Measurements from ENCODE around the gene PROM1. TPM values are rescaled to one million over a fixed set of nuclear protein-coding genes. Genes with fewer than 3 reads are reported as not detected.

Gene PROM1
- total RNA-seq, 1 donor from 2014 or later: not detected

DNA sequence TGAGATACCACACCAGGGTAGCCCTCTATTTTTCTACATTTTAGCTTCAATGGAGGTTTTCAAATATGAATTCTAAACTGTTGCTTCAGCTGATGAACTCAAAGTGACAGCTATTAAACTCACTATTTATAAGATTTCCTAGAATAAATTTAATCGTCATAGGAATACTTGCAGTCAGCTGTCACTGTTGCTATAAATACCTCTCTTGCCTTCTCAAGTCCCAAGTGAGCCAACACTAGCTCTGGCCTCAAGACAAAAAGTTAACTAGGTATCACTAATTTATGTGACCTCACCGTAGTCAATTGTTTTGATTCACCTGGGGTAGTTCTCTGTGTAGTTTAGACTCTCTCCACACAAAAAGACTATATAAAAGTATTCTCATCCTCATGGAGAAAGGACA, 34.3 kb upstream of the PROM1 start:
- Mint-ChIP-seq H3K27ac (no peak overlapping the region), H3K4me1 (peaks cover 10% of the 10 kb centered on the region), H3K9me3 (peaks cover 4% of the 10 kb centered on the region), H3K4me3 (no peak overlapping the region), H3K27me3 (no peaks in the 10 kb centered on the region), H3K36me3 (ENCODE audit: low read depth) (no peaks in the 10 kb centered on the region)
- no peak for DNase-seq
- intact Hi-C loops (cut with micrococcal nuclease): no loop called here

DNA sequence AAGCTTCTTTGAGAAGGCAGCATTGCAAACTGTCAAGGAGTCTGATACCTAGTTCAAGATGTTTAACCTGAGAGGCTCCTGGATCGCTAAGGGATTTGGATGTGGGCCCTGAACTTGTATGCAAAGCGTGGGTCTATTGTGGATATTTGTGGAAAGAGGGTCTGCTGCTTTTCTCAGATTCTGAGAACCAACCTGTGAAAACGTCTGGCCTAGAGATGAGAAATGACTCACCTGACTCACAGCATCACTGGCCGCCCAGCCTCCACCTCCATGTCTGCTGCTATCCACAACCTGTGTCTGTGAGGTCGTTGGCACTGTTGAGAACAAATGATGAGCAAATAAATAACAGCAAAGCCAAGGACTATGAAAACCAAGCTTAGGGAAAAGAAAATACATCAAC, 33.3 kb upstream of the PROM1 start:
- H3K27me3 Mint-ChIP-seq: no peaks in the 10 kb centered on the region
- peaks cover 2% of the 10 kb centered on the region for H3K4me1 Mint-ChIP-seq
- H3K36me3 Mint-ChIP-seq (ENCODE audit: low read depth): no peaks in the 10 kb centered on the region
- H3K9me3 Mint-ChIP-seq: peaks cover 4% of the 10 kb centered on the region
- no peak for DNase-seq
- intact Hi-C loops (cut with micrococcal nuclease): no loop called here
- no peak overlapping the region for H3K4me3 Mint-ChIP-seq
- no peak overlapping the region for H3K27ac Mint-ChIP-seq

- Mint-ChIP-seq H3K36me3 (ENCODE audit: low read depth) (no peaks in the 10 kb centered on the region), H3K27ac (no peak overlapping the region), H3K9me3 (peaks cover 4% of the 10 kb centered on the region), H3K27me3 (peaks cover 3% of the 10 kb centered on the region), H3K4me3 (no peak overlapping the region), H3K4me1 (no peaks in the 10 kb centered on the region)
- intact Hi-C loops (cut with micrococcal nuclease): no loop called here
- no peak for DNase-seq
Measured at GRCh38 chr4:16116493-16116990, 32.7 kb upstream of the PROM1 start.

DNA sequence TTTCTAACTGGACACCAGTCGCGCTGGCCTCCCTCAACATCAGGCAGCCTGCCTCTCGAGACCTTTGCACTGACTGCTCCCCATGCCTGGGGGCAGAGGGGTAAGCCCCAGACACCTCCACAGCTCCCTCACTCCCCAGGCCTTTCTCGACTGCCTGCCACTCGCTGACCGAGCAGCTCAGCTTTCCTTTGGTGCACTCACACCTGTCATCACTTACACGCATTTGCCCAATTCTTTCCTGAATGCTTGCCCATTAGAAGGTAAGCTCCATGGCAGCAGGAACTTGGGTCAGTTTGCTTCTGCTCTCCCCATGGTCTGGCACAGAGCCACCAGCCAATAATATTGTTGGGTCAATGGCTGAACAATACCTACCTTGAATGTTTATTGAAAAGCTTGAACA, 32.2 kb upstream of the PROM1 start:
- Mint-ChIP-seq H3K9me3 (peaks cover 4% of the 10 kb centered on the region), H3K4me3 (no peak overlapping the region), H3K27me3 (peaks cover 3% of the 10 kb centered on the region), H3K4me1 (no peaks in the 10 kb centered on the region), H3K36me3 (ENCODE audit: low read depth) (no peaks in the 10 kb centered on the region), H3K27ac (no peak overlapping the region)
- intact Hi-C loops (cut with micrococcal nuclease): no loop called here
- no peak for DNase-seq

- no peaks in the 10 kb centered on the region for H3K4me1 Mint-ChIP-seq
- no peak for DNase-seq
Measured at GRCh38 chr4:16114546-16114945, 30.7 kb upstream of the PROM1 start.

GRCh38 chr4:16113741-16114140, 29.9 kb upstream of the PROM1 start:
- H3K4me3 Mint-ChIP-seq: no peak overlapping the region
- intact Hi-C loops (cut with micrococcal nuclease): no loop called here
- H3K27me3 Mint-ChIP-seq: peaks cover 3% of the 10 kb centered on the region
- no peaks in the 10 kb centered on the region for H3K36me3 Mint-ChIP-seq (ENCODE audit: low read depth)
- no peaks in the 10 kb centered on the region for H3K4me1 Mint-ChIP-seq
- no peak overlapping the region for H3K27ac Mint-ChIP-seq
- H3K9me3 Mint-ChIP-seq: no peaks in the 10 kb centered on the region
- no peak for DNase-seq

More at GRCh38 chr4:16114546-16114945, 30.7 kb upstream of the PROM1 start:
- Mint-ChIP-seq H3K9me3 (no peaks in the 10 kb centered on the region), H3K27ac (no peak overlapping the region), H3K27me3 (peaks cover 3% of the 10 kb centered on the region), H3K4me3 (no peak overlapping the region), H3K36me3 (ENCODE audit: low read depth) (no peaks in the 10 kb centered on the region)
- intact Hi-C loops (cut with micrococcal nuclease): no loop called here

DNA sequence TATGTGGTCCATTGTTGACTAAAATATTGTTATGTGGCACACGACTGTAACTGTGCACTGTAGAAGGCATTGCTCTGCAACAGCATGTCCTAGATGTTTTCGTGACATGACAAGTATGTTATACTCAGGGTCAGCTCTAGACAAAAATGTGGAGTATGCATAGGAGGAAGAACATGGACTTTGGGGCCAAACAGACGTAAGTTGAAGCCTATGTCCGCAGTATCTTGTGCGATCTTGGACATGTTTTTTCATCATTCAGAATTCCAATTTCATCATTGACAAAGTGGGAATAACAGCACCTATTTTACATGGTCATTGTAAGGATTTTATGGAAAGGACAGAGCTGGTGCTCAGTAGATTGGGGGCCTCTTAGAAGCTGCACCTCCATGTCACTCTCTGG, 27.7 kb upstream of the PROM1 start:
- Mint-ChIP-seq H3K27ac (no peak overlapping the region), H3K4me3 (no peak overlapping the region)

GRCh38 chr4:16110661-16111290, 27.0 kb upstream of the PROM1 start:
- no peak for DNase-seq
- intact Hi-C loops (cut with micrococcal nuclease): no loop called here
- H3K9me3 Mint-ChIP-seq: no peaks in the 10 kb centered on the region
- peaks cover 3% of the 10 kb centered on the region for H3K27me3 Mint-ChIP-seq
- H3K4me3 Mint-ChIP-seq: no peak overlapping the region
- H3K27ac Mint-ChIP-seq: no peak overlapping the region
- H3K36me3 Mint-ChIP-seq (ENCODE audit: low read depth): no peaks in the 10 kb centered on the region
- no peaks in the 10 kb centered on the region for H3K4me1 Mint-ChIP-seq

More for the DNA sequence above, 27.7 kb upstream of the PROM1 start:
- H3K27me3 Mint-ChIP-seq: peaks cover 3% of the 10 kb centered on the region
- intact Hi-C loops (cut with micrococcal nuclease): no loop called here
- no peaks in the 10 kb centered on the region for H3K9me3 Mint-ChIP-seq
- no peaks in the 10 kb centered on the region for H3K4me1 Mint-ChIP-seq
- no peaks in the 10 kb centered on the region for H3K36me3 Mint-ChIP-seq (ENCODE audit: low read depth)
- DNase-seq: no peak

DNA sequence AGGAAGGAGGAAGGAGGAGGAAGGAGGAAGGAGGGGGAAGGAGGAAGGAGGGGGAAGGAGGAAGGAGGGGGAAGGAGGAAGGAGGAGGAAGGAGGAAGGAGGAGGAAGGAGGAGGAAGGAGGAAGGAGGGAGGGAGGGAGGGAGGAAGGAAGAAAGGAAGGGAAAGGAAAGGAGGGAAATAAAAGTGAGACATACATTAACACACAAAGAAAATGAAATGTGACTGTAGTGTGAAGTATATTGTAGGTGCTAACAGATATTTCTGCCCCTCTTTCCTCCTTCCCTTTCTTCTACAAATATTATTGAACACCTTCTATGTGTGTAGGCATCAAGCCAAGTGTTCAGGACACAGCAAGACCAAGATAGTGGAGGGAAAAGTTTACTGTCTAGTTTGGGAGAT, 26.4 kb upstream of the PROM1 start:
- H3K4me1 Mint-ChIP-seq: no peaks in the 10 kb centered on the region
- peaks cover 3% of the 10 kb centered on the region for H3K27me3 Mint-ChIP-seq
- DNase-seq: no peak
- no peak overlapping the region for H3K4me3 Mint-ChIP-seq
- H3K27ac Mint-ChIP-seq: no peak overlapping the region
- intact Hi-C loops (cut with micrococcal nuclease): no loop called here
- no peaks in the 10 kb centered on the region for H3K9me3 Mint-ChIP-seq
- H3K36me3 Mint-ChIP-seq (ENCODE audit: low read depth): no peaks in the 10 kb centered on the region

GRCh38 chr4:16109256-16109655, 25.4 kb upstream of the PROM1 start:
- Mint-ChIP-seq H3K9me3 (no peaks in the 10 kb centered on the region), H3K4me1 (no peaks in the 10 kb centered on the region), H3K27ac (no peak overlapping the region), H3K4me3 (no peak overlapping the region), H3K36me3 (ENCODE audit: low read depth) (no peaks in the 10 kb centered on the region), H3K27me3 (peaks cover 3% of the 10 kb centered on the region)
- no peak for DNase-seq
- intact Hi-C loops (cut with micrococcal nuclease): no loop called here

DNA sequence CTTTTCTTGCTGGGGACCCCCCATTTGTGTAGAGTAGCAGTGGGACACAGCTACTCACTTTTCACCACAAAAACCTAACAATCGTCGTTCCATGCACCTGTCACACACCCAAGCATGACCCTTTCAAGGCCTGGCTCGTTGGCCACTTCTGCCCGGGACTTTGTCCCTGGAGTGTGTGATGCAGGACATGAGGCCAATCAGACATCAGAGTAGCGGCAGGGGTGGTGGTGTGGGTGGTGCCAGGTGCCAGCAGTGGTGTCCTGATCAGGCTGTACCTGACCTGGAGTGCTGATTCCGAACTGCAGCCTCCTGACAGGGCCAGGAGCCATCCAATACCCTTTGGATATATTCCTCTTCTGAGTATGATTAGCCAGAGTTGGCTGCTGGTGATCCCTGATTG, 23.1 kb upstream of the PROM1 start:
- Mint-ChIP-seq H3K36me3 (ENCODE audit: low read depth) (no peaks in the 10 kb centered on the region), H3K27me3 (peaks cover 4% of the 10 kb centered on the region), H3K27ac (no peak overlapping the region), H3K4me3 (no peak overlapping the region), H3K9me3 (no peaks in the 10 kb centered on the region), H3K4me1 (no peaks in the 10 kb centered on the region)
- no peak for DNase-seq
- intact Hi-C loops (cut with micrococcal nuclease): no loop called here

GRCh38 chr4:16104520-16104919, 20.7 kb upstream of the PROM1 start:
- H3K4me3 Mint-ChIP-seq: no peak overlapping the region
- H3K9me3 Mint-ChIP-seq: no peaks in the 10 kb centered on the region
- no peak overlapping the region for H3K27ac Mint-ChIP-seq
- peaks cover 11% of the 10 kb centered on the region for H3K27me3 Mint-ChIP-seq
- no peaks in the 10 kb centered on the region for H3K4me1 Mint-ChIP-seq
- no peaks in the 10 kb centered on the region for H3K36me3 Mint-ChIP-seq (ENCODE audit: low read depth)
- intact Hi-C loops (cut with micrococcal nuclease): no loop called here
- no peak for DNase-seq

DNA sequence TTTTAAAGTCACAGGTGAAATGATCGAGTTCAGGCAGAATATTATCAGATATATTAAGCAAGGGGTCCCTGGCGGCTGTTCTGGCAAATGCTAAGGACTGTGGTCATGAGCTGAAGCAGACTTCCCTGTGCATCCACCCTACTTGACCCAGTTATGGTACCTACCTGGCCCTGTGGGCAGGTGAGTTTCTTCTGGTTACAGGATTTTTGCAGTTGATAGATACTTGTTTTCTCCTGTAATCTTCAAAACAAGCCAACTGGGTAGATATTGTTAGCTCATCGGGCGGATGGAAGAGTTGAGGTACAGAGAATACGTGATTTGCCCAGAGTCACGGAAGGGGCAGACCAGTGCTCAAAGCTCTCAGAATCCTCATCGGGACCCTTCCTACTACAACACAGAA, 18.5 kb upstream of the PROM1 start:
- DNase-seq: no peak
- Mint-ChIP-seq H3K27me3 (peaks cover 25% of the 10 kb centered on the region), H3K4me1 (no peaks in the 10 kb centered on the region), H3K9me3 (no peaks in the 10 kb centered on the region), H3K27ac (no peak overlapping the region), H3K36me3 (ENCODE audit: low read depth) (no peaks in the 10 kb centered on the region), H3K4me3 (no peak overlapping the region)
- intact Hi-C loops (cut with micrococcal nuclease): no loop called here

DNA sequence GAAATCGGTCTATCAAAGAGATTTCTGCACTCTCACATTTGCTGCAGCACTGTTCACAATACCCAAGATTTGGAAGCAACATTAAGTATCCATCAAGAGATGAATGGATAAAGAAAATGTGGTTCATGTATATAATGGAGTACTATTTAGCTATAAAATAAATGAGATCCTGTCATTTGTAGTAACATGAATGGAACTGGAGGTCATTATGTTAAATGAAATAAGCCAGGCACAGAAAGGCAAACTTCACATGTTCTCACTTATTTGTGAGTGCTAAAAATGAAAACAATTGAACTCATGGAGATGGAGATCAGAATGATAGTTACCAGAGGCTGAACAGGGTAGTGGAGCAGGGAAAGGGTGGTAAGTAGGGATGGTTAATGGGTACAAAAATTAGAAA, 17.0 kb upstream of the PROM1 start:
- H3K27ac Mint-ChIP-seq: no peak overlapping the region
- DNase-seq: no peak
- H3K4me1 Mint-ChIP-seq: no peaks in the 10 kb centered on the region
- no peaks in the 10 kb centered on the region for H3K9me3 Mint-ChIP-seq
- no peaks in the 10 kb centered on the region for H3K36me3 Mint-ChIP-seq (ENCODE audit: low read depth)
- H3K4me3 Mint-ChIP-seq: no peak overlapping the region
- H3K27me3 Mint-ChIP-seq: peaks cover 35% of the 10 kb centered on the region
- intact Hi-C loops (cut with micrococcal nuclease): no loop called here

GRCh38 chr4:16092682-16093319, 9.0 kb upstream of the PROM1 start:
- no peaks in the 10 kb centered on the region for H3K36me3 Mint-ChIP-seq (ENCODE audit: low read depth)
- intact Hi-C loops (cut with micrococcal nuclease): no loop called here
- DNase-seq: no peak
- H3K4me3 Mint-ChIP-seq: no peak overlapping the region
- H3K27ac Mint-ChIP-seq: no peak overlapping the region
- peaks cover 54% of the 10 kb centered on the region for H3K27me3 Mint-ChIP-seq
- H3K9me3 Mint-ChIP-seq: no peaks in the 10 kb centered on the region
- H3K4me1 Mint-ChIP-seq: no peaks in the 10 kb centered on the region

Measured in activated CD4-positive, alpha-beta T cell treated with anti-CD3 and anti-CD28 coated beads, Interleukin-2, amount 10 ng/mL, durations not matched to agents 24 days and 14 days (primary cell).